Measurements from ENCODE around the gene ZNF76. TPM values are rescaled to one million over a fixed set of nuclear protein-coding genes. Genes with fewer than 3 reads are reported as not detected.

ZNF76 gene
- total RNA-seq, 1 experiment from 2014 or later, result 12.7 TPM

DNA sequence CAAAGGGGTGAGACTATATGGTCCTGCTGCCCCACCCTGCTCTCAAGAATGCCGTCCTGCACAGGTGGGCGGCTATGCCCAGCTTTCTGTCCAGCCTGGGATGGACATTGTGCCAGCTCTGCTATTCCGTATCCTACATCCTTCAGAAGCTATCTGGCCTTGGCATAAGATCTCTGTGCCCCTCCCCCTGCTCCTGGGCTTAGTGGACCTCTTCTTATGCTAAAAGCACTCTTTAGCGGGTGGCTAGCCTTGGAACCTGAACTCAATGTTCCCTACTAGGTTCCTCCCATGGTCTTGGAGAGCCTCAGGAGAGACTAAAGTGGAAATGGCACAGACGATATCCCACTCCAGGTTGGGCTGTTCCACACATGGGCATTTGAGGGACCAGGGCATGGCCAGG, 23.3 kb upstream of the ZNF76 start:
- DNase-seq (ENCODE audit: low read depth), result no peak

DNA sequence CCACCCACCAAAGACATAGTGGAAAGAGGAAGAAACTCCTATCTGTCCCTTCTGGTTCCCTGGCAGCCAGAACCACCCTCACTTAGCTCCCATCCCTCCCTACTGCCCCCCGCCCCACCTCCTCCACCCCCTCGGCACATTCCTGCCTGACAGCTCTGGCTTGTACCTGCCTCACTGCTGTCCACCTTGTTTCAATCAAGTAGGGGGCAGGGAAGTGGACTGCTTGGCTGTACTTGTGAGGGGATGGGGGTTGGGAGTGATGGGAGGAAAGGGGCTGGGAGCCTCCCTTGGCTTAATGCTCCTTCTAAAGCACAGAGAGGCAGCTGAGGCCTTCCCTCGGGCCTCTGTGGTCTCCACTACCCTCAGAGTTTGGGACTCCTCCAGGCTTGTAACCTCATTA, 22.1 kb upstream of the ZNF76 start:
- DNase-seq (ENCODE audit: low read depth), result no peak

DNA sequence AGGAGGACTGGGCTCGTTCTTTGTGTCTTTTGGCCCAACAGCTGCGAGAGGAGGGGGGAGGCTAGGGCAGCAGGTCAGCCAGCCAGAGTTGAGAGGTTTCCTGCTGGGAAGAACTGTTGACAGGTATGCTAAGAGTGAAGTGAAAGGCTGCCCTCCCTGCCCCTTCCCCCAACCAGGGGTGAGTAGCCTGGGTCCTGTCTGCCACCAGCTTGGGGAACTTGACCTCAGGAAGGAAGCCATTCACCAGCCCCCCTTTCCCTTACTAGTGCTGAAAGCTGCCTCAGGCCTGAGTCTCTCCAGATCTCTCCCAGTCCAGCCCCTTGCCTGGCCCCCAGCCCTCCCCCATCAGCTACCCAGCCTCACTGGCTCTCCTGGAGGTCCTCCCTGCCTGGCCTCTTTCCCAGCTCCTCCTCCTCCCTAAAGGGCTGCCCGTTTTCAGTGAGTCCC, 20.7 kb upstream of the ZNF76 start:
- DNase-seq (ENCODE audit: low read depth), result no peak

DNA sequence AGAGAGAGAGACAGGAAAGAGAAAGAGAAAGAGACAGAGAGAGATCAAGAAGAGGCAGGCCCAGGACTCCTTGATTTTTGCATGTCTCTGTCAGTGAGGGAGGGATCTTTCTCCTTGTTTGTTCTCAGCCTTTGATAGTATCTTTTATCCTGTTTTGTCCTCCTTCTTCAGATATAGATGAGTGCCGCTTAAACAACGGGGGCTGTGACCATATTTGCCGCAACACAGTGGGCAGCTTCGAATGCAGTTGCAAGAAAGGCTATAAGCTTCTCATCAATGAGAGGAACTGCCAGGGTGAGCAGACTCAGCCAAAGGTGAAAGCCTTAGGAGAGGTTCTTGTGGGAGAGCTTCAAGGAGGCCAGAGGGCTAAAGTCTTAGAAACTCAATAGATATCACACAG, 20.0 kb upstream of the ZNF76 start:
- DNase-seq (ENCODE audit: low read depth), result no peak

DNA sequence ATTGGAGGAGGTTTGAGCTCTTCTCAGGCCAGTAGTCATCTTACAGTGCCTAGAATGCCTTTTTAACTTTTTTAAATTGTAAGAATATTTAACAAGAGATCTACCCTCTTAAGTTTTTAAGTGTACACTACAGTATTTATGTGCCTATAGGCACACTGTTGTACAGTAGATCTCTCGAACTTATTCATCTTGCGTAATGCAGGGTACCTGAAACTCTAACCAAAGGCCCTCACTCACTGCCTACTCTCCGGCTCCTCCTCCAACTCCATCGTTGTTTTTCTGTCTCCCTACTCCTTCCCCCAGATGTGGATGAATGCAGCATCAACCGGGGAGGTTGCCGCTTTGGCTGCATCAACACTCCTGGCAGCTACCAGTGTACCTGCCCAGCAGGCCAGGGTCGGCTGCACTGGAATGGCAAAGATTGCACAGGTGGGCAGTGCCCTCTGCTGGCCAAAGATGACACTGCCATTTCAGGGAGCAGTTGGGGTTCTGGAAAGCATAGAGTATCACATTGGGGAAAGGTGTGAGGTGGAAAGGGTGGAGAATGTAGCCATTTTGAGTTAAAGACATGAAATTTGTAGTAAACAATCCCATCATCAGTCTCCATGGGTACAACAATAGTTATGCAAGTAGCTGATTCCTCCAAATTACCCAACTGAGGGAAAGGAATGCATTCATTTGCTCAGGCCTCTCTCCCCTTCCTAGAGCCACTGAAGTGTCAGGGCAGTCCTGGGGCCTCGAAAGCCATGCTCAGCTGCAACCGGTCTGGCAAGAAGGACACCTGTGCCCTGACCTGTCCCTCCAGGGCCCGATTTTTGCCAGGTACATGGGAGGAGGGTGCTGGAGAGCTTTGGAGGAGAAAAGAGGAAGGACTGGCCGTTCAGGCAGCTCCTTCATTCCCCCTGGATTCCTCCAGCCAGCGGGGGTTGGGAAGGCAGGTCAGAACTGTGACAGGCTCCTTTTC, 18.4 kb upstream of the ZNF76 start:
- peak; percentile 44 for DNase-seq (ENCODE audit: low read depth)

DNA sequence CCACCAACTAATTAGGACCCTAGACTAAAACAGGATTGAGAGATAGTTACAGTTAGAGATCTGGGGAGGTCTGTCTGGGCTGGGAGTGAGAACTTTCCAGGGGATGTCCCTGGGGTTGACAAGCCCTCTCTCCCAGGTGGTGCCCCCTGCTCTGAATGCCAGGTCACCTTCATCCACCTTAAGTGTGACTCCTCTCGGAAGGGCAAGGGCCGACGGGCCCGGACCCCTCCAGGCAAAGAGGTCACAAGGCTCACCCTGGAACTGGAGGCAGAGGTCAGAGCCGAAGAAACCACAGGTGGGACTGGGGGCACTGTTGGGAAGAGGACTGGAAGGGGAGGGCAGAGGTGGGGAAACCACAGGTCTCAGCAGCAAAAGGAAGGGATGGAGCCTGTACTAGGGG, 17.0 kb upstream of the ZNF76 start:
- no peak for DNase-seq (ENCODE audit: low read depth)

GRCh38 chr6:35242906-35243305, 16.6 kb upstream of the ZNF76 start:
- no peak for DNase-seq (ENCODE audit: low read depth)

GRCh38 chr6:35243386-35243958, 16.1 kb upstream of the ZNF76 start:
- DNase-seq (ENCODE audit: low read depth), result no peak

DNA sequence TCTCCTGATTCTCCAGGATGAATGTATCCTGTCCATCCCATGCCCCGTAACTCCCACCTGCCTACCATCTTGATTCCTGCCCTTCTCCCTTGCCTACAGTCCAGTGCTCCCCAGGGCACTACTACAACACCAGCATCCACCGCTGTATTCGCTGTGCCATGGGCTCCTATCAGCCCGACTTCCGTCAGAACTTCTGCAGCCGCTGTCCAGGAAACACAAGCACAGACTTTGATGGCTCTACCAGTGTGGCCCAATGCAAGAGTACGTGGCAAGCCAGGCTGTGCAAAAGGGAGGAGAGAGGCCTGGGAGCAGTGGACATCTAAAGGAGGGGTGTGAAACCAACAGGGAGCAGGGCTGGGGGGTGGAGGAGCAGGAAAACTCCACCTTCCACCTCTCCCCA, 15.0 kb upstream of the ZNF76 start:
- no peak for DNase-seq (ENCODE audit: low read depth)

DNA sequence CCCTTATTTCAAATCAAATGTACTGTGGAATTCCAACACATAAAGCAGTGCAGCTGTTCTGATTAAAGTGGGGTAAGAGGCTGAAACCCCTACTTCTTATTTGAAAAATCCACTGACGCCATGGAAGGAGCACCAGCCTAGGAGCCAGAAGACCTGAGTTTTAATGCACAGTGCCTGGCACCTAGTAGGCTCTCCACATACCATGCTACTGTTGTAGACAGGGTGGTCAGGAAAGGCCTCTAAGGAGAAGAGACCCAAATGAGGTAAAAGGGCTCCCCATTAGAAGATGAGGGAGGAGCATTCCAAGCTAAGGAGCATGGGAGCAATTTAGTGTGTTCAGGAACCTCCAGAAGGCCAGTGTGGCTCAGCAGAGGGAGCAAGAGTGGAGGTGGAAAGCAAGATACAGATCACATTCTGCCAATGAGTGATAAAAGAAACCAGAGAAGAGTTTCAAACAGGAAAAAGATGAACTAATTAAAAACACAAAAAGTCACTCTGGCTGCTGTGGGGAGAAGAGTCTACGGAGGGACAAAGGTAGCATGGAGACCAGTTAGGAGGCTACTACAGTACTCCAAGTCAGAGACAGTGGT, 11.8 kb upstream of the ZNF76 start:
- no peak for DNase-seq (ENCODE audit: low read depth)

DNA sequence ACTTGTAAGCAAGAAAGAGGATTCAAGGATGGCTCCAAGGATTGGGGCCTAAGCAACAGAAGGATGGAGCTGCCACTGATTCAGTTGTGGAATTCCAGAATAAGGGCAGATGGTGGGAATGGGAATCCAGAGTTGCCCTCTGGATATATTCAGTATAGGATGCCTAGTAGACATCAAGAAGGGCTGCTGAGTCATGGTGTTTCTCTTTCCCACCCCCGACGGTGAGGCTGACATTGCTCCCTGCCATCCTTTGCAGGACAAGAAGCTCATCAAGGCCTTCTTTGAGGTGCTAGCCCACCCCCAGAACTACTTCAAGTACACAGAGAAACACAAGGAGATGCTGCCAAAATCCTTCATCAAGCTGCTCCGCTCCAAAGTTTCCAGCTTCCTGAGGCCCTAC, 11.2 kb upstream of the ZNF76 start:
- peak; percentile 51 for DNase-seq (ENCODE audit: low read depth)

DNA sequence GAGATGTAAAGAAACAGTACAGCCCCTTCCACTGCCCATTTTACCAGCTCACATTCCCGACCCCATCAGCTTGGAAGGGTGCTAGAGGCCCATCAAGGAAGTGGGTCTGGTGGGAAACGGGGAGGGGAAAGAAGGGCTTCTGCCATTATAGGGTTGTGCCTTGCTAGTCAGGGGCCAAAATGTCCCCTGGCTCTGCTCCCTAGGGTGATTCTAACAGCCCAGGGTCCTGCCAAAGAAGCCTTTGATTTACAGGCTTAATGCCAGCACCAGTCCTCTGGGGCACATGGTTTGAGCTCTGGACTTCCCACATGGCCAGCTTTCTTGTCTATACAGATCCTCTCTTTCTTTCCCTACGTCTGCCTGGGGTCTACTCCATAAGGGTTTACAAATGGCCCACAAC, 10.6 kb upstream of the ZNF76 start:
- no peak for DNase-seq (ENCODE audit: low read depth)

GRCh38 chr6:35251949-35252348, 7.6 kb upstream of the ZNF76 start:
- no peak for DNase-seq (ENCODE audit: low read depth)

DNA sequence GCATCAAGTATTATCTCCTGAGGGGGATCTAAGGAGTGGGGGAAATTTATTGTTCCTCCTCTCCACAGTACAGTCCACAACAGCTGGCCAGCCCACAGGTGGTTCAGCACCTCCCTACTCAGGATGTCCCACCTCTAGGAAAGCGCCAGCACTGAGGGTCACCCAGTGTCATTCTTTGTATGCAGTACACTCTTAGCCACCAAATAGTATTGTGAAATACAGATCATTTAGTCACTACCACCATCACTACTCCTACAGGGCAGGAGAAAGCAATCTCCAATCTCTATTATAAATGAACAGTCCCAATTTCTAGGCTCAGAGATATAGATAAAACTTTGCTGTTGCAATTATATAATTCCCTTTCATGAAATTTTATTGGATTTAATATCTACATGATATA, 6.3 kb upstream of the ZNF76 start:
- DNase-seq (ENCODE audit: low read depth), result no peak

GRCh38 chr6:35258336-35258735, 1.2 kb upstream of the ZNF76 start:
- no peak for DNase-seq (ENCODE audit: low read depth)

GRCh38 chr6:35258858-35259193, 709 bp upstream of the ZNF76 start:
- DNase-seq (ENCODE audit: low read depth), result peak; percentile 47

GRCh38 chr6:35259948-35260590, 534 bp downstream of the ZNF76 start:
- DNase-seq (ENCODE audit: low read depth), result peak; percentile 30

DNA sequence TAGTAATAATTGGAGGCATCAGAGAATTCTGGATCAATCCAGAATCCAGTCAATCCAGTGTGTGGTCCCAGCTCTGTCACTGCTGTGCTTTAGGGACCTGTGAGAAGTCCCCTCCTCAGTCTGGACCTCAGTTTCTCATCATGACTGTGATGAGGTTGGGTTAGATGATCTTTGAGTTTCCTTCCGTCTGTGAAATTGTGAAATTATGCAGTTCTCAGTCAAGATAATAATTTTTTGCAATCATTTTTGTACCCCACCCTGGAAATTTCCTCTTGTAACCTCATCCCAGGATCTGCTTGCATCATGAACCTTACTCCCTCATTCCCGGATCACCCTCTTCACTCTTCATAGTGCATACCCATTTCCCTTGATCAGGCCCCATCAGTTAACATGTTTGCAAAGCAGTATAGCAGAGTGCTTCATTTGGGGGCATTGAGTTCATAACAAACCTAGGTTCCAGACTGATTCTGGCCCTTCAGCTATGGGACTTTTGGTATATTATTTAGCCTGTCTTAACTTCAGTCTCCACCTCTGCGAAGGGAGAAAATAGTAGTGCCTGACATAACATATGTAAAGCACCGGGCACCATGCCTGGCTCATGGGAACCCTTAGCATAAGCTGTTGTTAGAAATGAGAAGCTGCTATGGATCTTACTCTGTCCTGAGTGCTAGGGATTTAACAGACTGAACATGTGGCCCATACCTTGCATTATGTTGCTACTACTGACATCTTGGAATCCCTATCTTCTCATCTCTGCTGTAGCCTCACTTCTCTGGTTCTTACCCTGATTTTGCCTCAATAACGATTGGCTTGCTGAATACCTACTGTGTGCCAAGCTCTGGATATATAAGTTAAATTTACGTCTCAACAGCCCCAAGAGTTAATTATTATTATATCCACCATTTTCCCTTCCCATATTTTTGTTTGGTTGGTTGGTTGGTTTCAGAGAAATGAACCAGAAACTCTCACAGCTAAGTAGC, 1.3 kb downstream of the ZNF76 start:
- DNase-seq (ENCODE audit: low read depth), result no peak

DNA sequence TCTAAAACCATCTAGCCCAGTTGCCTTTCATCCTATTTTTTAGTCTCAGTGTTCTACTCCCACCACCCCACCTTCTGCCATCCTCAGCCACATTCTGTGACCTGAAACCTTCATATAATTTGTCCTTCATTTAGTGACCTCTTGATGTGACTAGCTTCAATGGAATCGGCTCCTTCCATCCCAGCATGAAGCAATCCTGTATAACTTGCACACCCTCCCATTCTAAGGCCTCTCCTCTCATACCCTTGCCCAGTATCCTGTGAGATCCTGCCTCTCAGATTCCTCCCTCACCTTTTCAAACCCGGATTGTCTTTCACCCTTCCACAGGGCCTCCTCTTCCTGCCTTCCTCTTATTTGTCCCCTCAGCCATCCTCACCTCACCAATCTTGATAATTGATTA, 3.1 kb downstream of the ZNF76 start:
- no peak for DNase-seq (ENCODE audit: low read depth)

GRCh38 chr6:35264550-35265274, 5.2 kb downstream of the ZNF76 start:
- no peak for DNase-seq (ENCODE audit: low read depth)

- no peak for DNase-seq (ENCODE audit: low read depth)
Measured at GRCh38 chr6:35265523-35265922, 6.0 kb downstream of the ZNF76 start.
